ENCODE measurements around the gene CRISPLD2.

DNA sequence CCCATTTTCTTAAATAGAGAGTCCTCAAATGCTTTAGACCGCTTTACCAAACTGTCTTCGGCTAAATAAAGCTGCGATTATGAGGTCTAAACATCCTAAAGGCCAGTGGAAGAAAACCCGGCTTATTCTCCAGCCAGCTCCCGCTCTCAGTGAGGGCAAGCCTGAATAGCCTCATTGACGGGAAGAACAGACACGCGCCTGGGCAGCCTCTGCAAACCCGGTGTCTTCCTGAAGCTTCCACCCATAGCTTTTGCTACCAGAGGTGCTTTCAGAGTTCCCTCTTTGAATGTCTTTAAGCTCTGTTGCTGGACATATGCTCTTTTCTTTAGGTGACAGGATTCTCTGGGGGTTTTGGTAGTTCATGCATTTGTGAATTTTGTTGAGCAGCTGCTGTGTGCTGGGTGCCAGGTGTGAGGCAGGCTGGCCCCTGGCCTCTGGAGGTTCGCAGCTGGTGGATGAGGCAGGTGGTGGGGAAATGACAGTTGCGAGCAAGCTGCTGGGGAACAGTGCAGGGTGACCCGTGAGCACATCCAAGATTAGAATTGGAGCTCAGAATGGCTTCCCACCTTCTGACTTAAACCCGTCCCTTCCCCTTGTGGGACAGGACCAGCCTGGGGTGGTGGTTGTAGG, 44.7 kb downstream of the CRISPLD2 start:
- TF ChIP-seq, protein P1, sequence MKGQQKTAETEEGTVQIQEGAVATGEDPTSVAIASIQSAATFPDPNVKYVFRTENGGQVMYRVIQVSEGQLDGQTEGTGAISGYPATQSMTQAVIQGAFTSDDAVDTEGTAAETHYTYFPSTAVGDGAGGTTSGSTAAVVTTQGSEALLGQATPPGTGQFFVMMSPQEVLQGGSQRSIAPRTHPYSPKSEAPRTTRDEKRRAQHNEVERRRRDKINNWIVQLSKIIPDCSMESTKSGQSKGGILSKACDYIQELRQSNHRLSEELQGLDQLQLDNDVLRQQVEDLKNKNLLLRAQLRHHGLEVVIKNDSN (IDR thresholded peaks at IDR 0.05), result no peak
- TF ChIP-seq EGR1 (IDR thresholded peaks at IDR 0.05) (no peak), CEBPB (IDR thresholded peaks at IDR 0.05) (no peak), TAF1 (IDR thresholded peaks at IDR 0.05; ENCODE audit: low read depth) (no peak), EP300 (IDR thresholded peaks at IDR 0.05; ENCODE audit: borderline replicate concordance) (no peak), FOXM1 (IDR thresholded peaks at IDR 0.05; ENCODE audit: borderline replicate concordance, low read depth) (no peak), CREB1 (IDR thresholded peaks at IDR 0.05; ENCODE audit: low read depth) (no peak)

Measured in Ishikawa (cell line).